HG02981 (cell line): ENCODE results near the gene BHMT2.

Source experiments
- ATAC-seq: cut with Tn5 transposase; IDR thresholded peaks from one replicate; pipeline ENCODE4 v1.9.1; 2021; ENCODE audit warnings: mild to moderate bottlenecking, moderate library complexity; ENCODE audit not compliant: unreplicated experiment

The BHMT2 gene

DNA sequence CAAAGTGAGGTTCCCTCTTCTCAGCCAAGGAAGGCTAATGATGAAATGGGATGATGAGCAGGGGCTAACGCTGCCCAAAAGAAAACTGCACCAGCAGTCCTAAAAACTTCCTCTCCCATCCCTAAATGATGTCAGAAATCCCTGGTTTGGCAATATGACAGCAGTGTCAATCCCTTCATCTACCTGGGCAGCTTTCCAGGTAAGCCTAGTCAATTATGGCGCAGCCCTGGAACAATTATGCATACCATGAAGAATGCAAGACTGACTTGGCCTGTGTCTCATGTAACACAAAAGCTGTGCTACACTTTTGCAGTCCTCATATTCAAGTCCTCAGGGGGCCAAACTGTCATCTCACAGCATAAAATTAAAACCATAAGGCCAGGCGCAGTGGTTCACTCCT is 7.1 kb upstream of the BHMT2 start:
- no peak for ATAC-seq

GRCh38 chr5:79070350-79070667 is 742 bp downstream of the BHMT2 start:
- ATAC-seq: no peak

DNA sequence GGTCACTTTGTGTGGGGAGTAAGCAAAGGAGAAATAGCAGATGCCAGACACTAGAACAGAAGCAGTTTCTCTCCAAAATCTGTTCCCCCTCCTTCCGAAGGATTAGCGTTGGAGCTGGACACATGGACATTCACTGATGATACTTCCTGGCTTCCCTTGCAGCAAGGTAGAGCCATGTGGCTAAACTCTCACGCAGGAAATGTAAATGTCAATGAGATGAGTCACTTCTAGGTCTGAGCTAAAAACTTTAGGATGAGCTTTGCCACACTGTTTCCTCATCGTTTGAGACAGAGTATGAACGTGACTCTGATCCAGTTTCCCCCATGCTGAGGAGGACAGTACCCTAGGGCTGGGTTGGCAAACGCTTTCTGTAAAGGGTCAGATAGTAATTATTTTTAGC is 5.1 kb downstream of the BHMT2 start:
- no peak for ATAC-seq

- no peak for ATAC-seq
Measured at GRCh38 chr5:79075646-79076426, 6.3 kb downstream of the BHMT2 start.

GRCh38 chr5:79076819-79077218 is 7.3 kb downstream of the BHMT2 start:
- no peak for ATAC-seq

GRCh38 chr5:79077680-79078365 is 8.3 kb downstream of the BHMT2 start:
- ATAC-seq: no peak

GRCh38 chr5:79080804-79081203 is 11.2 kb downstream of the BHMT2 start:
- ATAC-seq: no peak

DNA sequence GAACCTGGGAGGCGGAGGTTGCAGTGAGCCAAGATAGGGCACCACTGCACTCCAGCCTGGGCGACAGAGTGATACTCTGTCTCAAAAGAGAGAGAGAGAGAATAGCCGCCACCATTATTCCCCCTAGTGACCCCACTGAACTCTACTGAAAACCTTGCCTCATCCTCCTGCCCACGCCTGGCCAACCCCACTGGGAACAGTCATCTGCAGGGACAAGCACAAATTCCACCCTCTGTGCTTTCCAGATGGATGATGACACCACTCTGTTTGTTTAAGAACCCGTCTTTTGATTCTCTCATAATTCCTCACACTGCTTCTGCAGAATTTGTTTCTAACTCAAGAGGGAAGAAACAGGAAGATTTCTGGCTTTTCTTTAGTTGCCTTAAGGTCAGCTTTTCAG is 12.2 kb downstream of the BHMT2 start:
- ATAC-seq: no peak

GRCh38 chr5:79086116-79086515 is 16.5 kb downstream of the BHMT2 start:
- no peak for ATAC-seq

- no peak for ATAC-seq
Measured at GRCh38 chr5:79088507-79088906, 18.9 kb downstream of the BHMT2 start.

DNA sequence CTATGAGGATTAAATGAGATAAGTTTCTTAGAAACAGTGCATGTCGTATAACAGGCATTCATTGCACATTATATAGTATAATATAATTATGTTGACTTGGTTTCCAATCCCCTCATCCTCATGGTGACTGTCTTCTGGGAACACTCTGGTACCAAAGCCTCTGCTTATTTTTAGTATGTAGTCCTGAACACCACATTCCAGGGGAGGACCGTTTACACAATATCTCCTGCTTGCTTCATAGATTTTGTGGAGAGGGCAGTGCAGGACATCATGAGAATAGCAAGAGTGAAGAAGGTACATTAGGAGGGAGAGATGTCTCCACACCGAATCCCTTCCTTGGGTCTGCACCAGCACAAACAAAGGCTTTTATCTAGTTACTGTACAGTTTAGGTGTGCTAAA is 21.5 kb downstream of the BHMT2 start:
- no peak for ATAC-seq

- ATAC-seq: no peak
Measured at GRCh38 chr5:79093762-79094161, 24.2 kb downstream of the BHMT2 start.

DNA sequence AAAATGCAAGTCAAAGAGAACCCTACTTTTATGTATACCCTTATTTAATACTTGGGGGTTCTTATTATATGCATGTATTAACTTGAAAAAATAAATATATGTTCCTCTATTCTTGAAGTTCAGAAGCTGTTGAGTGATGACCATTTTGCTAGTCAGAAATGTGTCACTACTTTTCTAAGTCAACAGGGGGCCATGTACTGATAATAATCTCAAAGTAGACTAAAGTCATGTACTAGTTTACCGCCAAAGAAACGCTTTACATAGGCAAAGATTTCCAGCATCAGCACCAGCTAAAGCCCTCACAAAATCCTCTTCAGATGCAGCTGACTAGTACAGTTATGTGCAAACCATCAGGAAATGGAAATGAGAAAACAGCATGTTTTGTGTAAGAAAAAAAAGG is 36.3 kb downstream of the BHMT2 start:
- no peak for ATAC-seq

DNA sequence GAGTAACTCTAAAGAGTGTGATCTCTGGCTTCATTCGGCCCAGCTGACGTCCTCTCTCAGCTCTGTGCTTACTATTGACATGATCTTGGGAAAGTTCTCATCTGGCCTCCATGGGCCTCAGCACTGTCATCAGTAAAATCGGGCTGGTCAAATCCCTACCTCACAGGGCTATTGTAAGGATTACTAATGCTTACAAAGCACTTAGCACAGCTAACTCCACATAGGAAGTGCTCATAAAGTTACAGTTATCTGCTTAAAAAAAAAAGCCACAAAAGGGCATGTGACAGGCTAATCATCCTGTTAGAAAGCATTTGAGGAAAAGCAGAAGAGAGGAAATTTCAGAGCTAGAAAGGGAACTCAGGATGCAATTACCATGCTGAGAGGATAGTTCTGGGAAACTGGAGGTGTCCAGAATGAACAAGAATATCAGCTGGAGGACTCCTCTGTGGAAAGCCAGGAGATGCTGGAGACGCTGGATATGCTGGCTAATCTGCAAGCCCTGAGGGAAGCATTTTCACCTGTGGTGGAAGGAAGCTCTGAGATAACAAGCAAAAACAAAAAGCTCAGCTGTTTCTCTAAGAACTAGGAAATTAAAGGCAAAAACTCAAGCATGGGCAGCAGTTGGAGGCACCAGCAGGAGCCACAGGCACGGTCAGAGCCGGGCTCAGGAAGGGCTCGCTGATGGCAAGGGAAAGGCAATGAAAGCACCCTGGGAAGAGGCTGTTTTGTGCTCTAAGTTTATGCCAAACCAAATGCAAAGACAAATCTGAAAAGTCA is 37.6 kb downstream of the BHMT2 start:
- no peak for ATAC-seq

DNA sequence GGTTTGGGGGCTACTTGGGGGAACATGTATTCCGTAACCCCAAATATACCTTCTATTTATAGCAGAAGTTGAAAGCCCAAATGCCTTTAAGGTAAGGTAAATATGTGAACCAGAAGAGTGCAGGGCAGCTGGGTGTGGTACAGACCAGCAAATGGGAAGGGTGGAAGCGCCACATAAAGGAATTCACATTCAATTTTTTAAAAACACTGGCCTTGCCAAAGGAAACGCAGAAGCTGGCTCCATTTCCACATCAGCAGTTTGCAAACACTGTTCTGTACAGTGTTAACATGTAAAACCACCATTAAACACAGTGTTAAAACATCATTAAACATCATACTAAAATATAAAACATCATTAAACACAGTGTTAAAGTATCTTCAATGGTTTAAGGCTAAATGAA is 38.5 kb downstream of the BHMT2 start:
- no peak for ATAC-seq

GRCh38 chr5:79108792-79109191 is 39.2 kb downstream of the BHMT2 start:
- ATAC-seq: no peak

- ATAC-seq: no peak
Measured at GRCh38 chr5:79109527-79110492, 40.2 kb downstream of the BHMT2 start.

DNA sequence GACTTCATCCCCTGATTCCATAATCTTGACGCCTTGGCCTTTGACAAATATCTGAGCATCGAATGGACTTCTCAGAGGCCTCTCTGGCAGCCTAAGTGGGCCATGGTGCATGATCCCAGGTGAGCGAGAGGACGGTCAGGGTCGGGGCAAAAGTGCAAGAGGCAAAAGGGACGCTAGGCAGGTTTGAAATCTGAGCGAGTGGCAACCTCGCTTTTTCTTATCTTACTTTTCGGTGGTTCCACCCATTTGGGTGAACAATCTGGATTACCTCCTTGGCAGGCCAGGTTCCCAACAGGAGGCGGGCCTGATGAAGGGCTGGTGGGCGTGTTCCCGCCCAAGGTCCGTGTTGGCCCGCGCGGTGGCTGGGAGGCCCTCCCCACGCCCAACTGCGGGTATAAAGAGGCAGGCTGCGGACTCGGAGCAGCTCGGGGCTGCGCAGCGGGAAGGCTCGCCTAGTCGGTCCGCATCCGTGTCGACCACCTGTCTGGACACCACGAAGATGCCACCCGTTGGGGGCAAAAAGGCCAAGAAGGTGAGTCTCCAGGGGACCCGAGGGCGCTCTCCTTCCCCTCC is 41.9 kb downstream of the BHMT2 start, which contains the start of gene BHMT:
TSS of gene BHMT (plus strand) at position 423 of the 573 bp plus-strand sequence. CDS start at position 500, 77 bp downstream.
- no peak for ATAC-seq

- ATAC-seq: no peak
Measured at GRCh38 chr5:79111960-79112702, 42.6 kb downstream of the BHMT2 start.

- ATAC-seq: no peak
Measured at GRCh38 chr5:79112703-79113058, 43.1 kb downstream of the BHMT2 start.
